Transverse colon (tissue), 4 donors: ENCODE data around the gene KLK3.

ENCODE experiments used
- CTCF ChIP-seq, 5 experiments: fragments of 200-600 bp in 3 of 5; fragments of 450-650 bp in 2 of 5; sonication (generic) in 3 of 5; IDR thresholded peaks; 1 replicate in 2 of 5; 2 replicates in 3 of 5; pipeline ENCODE4 v1.5.1; 2016 to 2017; ENCODE audit warnings: antibody characterized with exemption in 5 of 5, inconsistent platforms in 3 of 5, mild to moderate bottlenecking in 2 of 5, moderate library complexity in 1 of 5
- EP300 ChIP-seq: sonication (generic); formaldehyde crosslinking; IDR thresholded peaks from one replicate; pipeline ENCODE4 v1.6.1; 2017; ENCODE audit warnings: antibody characterized with exemption, low read depth
- POLR2A ChIP-seq: fragments of 450-650 bp; IDR thresholded peaks from one replicate; pipeline ENCODE4 v1.6.1; 2016; ENCODE audit warnings: antibody characterized with exemption, mild to moderate bottlenecking, moderate library complexity
- POLR2AphosphoS5 ChIP-seq, 3 donors: sonication (generic); formaldehyde crosslinking; IDR thresholded peaks; one replicate each; pipeline ENCODE4 v1.6.1; 2016; ENCODE audit warnings: antibody characterized with exemption in 3 of 3

GRCh38 chr19:50815439-50815838, 39.3 kb upstream of the KLK3 start:
- TF ChIP-seq CTCF (IDR thresholded peaks at IDR 0.05): no peak
- no peak for TF ChIP-seq EP300
- TF ChIP-seq POLR2A: no peak
- no peak for TF ChIP-seq POLR2AphosphoS5 (IDR thresholded peaks at IDR 0.05)
